GM12874 (cell line): Measurements from ENCODE around the gene XRN2.

Experiments
- CTCF ChIP-seq: IDR thresholded peaks from 2 replicates; pipeline ENCODE4 v1.5.1; 2011; ENCODE audit warnings: low read depth, mild to moderate bottlenecking, control low read depth, low read length, moderate library complexity; ENCODE audit not compliant: insufficient read depth

The XRN2 gene

GRCh38 chr20:21339499-21339898 is 36.4 kb downstream of the XRN2 start:
- TF ChIP-seq CTCF = no peak

DNA sequence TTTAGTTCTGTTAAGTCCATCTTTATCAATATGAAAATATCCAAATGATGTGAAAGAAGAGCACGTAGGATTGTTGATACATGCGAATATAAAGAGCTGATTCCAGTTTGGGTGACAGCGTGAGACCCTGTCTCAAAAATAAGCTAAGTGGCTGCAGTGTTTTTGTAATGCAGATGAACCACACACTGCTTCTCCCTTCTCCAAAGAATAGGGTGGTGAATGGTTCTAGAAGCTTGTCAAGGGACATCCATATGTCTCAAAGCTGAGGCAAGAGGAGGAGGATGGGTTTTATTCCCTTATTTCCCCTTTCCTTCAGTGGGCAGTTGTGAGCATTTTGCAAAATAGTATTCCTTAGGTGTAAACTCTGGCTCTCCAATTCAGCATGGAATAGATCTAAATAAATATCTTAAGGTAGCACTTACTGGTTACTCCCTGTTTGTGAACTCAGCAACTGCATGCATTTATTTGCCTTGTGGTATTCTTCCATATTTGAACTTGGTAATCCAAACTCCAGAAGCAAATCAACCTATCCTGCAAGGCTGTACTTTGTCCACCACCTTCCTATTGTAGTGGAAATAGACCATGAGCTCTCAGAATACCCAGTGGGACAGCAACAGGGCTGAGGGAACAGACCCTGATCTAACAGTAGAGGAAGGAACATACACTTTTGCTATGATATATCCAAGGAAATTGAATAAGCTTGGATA is 38.0 kb downstream of the XRN2 start:
- no peak for TF ChIP-seq CTCF

DNA sequence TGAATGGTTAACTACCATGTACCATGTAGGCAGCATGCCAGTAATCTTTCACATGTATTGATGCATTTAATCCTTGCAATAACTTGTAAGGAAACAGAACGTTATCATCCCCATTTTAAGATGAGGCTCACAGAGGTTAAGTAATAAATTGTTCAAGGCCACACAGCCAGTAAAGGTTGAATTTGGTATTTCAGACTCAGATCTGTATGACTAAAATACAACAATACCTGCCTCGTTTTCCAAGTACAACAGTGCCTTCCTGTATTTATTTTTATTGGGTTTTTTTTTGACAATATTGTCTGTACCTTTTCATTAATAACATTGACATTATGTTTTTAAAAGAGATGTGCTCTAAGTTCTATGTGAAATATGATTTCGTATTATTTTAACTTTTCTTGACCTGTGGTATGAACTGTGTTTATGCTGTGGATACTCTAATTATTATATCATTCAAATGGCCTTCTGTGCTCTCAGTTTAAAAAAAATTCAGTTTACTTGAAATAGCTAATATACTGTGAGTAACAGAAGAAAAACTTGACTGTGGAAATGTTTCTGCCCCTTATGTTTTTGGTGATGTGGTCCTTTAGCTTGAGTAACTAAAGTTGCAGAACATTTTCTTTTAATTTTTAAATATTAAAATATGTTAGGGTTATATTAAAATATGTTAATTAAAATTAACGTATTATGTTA is 39.7 kb downstream of the XRN2 start:
- no peak for TF ChIP-seq CTCF

- TF ChIP-seq CTCF = no peak
Measured at GRCh38 chr20:21344206-21344900, 41.2 kb downstream of the XRN2 start.

GRCh38 chr20:21344961-21345360 is 41.8 kb downstream of the XRN2 start:
- TF ChIP-seq CTCF = no peak

DNA sequence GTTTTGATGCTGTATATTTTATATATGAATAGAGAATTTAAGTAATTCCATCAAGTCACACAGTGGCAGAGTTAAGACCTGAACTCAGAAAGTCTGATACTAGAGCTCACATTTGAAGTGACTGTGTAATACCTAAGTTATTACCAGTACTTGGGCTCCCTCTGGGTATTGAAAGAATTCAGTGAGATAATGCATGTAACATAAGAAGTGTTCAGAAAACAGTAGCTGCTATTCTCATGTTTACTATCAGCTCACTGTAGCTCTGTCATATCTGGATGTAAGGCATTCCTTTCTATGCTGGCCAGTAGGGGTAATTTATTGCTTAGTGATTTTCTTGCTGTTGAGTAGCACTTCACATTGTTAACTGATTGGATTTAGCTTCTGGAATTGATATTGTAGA is 49.6 kb downstream of the XRN2 start:
- no peak for TF ChIP-seq CTCF

GRCh38 chr20:21353236-21353635 is 50.1 kb downstream of the XRN2 start:
- no peak for TF ChIP-seq CTCF
